ENCODE measurements around the gene EPB41L3.

EPB41L3 gene

GRCh38 chr18:5449858-5450509 is 93.8 kb downstream of the EPB41L3 start:
- DNase-seq, result no peak

- DNase-seq, result no peak
Measured at GRCh38 chr18:5447442-5447841, 96.4 kb downstream of the EPB41L3 start.

- no peak for DNase-seq
Measured at GRCh38 chr18:5444847-5445246, 99.0 kb downstream of the EPB41L3 start.

- no peak for DNase-seq
Measured at GRCh38 chr18:5444269-5444668, 99.5 kb downstream of the EPB41L3 start.

GRCh38 chr18:5439986-5440696 is 103.7 kb downstream of the EPB41L3 start:
- no peak for DNase-seq

- DNase-seq, result no peak
Measured at GRCh38 chr18:5434425-5434824, 109.4 kb downstream of the EPB41L3 start.

- no peak for DNase-seq
Measured at GRCh38 chr18:5431836-5432575, 111.8 kb downstream of the EPB41L3 start.

- no peak for DNase-seq
Measured at GRCh38 chr18:5430131-5430530, 113.7 kb downstream of the EPB41L3 start.

- DNase-seq, result no peak
Measured at GRCh38 chr18:5429681-5430080, 114.1 kb downstream of the EPB41L3 start.

- no peak for DNase-seq
Measured at GRCh38 chr18:5425721-5426120, 118.1 kb downstream of the EPB41L3 start.

- DNase-seq, result no peak
Measured at GRCh38 chr18:5424903-5425664, 118.7 kb downstream of the EPB41L3 start.

GRCh38 chr18:5422626-5423025 is 121.2 kb downstream of the EPB41L3 start:
- DNase-seq, result no peak

- no peak for DNase-seq
Measured at GRCh38 chr18:5421981-5422380, 121.8 kb downstream of the EPB41L3 start.

- DNase-seq, result no peak
Measured at GRCh38 chr18:5420906-5421305, 122.9 kb downstream of the EPB41L3 start.

- DNase-seq, result no peak
Measured at GRCh38 chr18:5419601-5420000, 124.2 kb downstream of the EPB41L3 start.

- no peak for DNase-seq
Measured at GRCh38 chr18:5419030-5419429, 124.8 kb downstream of the EPB41L3 start.

- no peak for DNase-seq
Measured at GRCh38 chr18:5417342-5417741, 126.5 kb downstream of the EPB41L3 start.

GRCh38 chr18:5416112-5416511 is 127.7 kb downstream of the EPB41L3 start:
- DNase-seq, result no peak

GRCh38 chr18:5415665-5416064 is 128.1 kb downstream of the EPB41L3 start:
- DNase-seq, result no peak

- DNase-seq, result no peak
Measured at GRCh38 chr18:5415031-5415430, 128.8 kb downstream of the EPB41L3 start.

GRCh38 chr18:5414546-5414945 is 129.3 kb downstream of the EPB41L3 start:
- no peak for DNase-seq

GRCh38 chr18:5413447-5413846 is 130.3 kb downstream of the EPB41L3 start:
- no peak for DNase-seq

- DNase-seq, result no peak
Measured at GRCh38 chr18:5410582-5410981, 133.2 kb downstream of the EPB41L3 start.

All from activated CD4-positive, alpha-beta T cell treated with anti-CD3 and anti-CD28 coated beads, Interleukin-2, amount 50 U/mL, for 1 hour (primary cell).